Muscle layer of colon (tissue), 2 donors: ENCODE measurements around the gene KCNMA1.

ENCODE experiments used
- H3K27ac ChIP-seq: one replicate; pipeline ENCODE4 v1.7.0; 2013; ENCODE audit warnings: low read depth, mild to moderate bottlenecking, low read length, moderate library complexity
- H3K27me3 ChIP-seq, 2 donors: one replicate each; pipeline ENCODE4 v1.7.0; 2013; ENCODE audit warnings: low read length in 2 of 2, mild to moderate bottlenecking in 2 of 2; ENCODE audit not compliant: insufficient read depth in 2 of 2, control insufficient read depth in 1 of 2
- H3K36me3 ChIP-seq: one replicate; pipeline ENCODE4 v1.7.0; 2013; ENCODE audit warnings: mild to moderate bottlenecking, low read length; ENCODE audit not compliant: insufficient read depth
- H3K4me1 ChIP-seq: one replicate; pipeline ENCODE4 v1.7.0; 2013; ENCODE audit warnings: mild to moderate bottlenecking, low read length; ENCODE audit not compliant: insufficient read depth
- H3K4me3 ChIP-seq, 2 donors: one replicate each; pipeline ENCODE4 v1.7.0; 2013; ENCODE audit warnings: low read length in 2 of 2, low read depth in 1 of 2, mild to moderate bottlenecking in 1 of 2, moderate library complexity in 1 of 2
- H3K9ac ChIP-seq: one replicate; pipeline ENCODE4 v1.7.0; 2013; ENCODE audit warnings: low read length
- H3K9me3 ChIP-seq: one replicate; pipeline ENCODE4 v1.7.0; 2013; ENCODE audit warnings: mild to moderate bottlenecking, low read length
- donor health status: abdominal sarcoma.
- donor health status: Adenocarcinoma of cecum.

Gene KCNMA1

GRCh38 chr10:76917071-76917470 lies 720.5 kb downstream of the KCNMA1 start:
- H3K9ac ChIP-seq: no peak overlapping the region
- H3K27ac ChIP-seq: no peak overlapping the region
- peaks cover 37% of the 10 kb centered on the region for H3K4me1 ChIP-seq
- no peaks in the 10 kb centered on the region for H3K9me3 ChIP-seq
- no peaks in the 10 kb centered on the region for H3K27me3 ChIP-seq
- H3K4me3 ChIP-seq: no peak overlapping the region
- H3K36me3 ChIP-seq: peaks cover 8% of the 10 kb centered on the region

GRCh38 chr10:76916536-76916935 lies 721.1 kb downstream of the KCNMA1 start:
- H3K4me3 ChIP-seq: no peak overlapping the region
- no peaks in the 10 kb centered on the region for H3K27me3 ChIP-seq
- H3K9ac ChIP-seq: no peak overlapping the region
- peaks cover 8% of the 10 kb centered on the region for H3K36me3 ChIP-seq
- no peak overlapping the region for H3K27ac ChIP-seq
- peaks cover 37% of the 10 kb centered on the region for H3K4me1 ChIP-seq
- H3K9me3 ChIP-seq: no peaks in the 10 kb centered on the region

GRCh38 chr10:76915316-76915715 lies 722.3 kb downstream of the KCNMA1 start:
- H3K9me3 ChIP-seq: no peaks in the 10 kb centered on the region
- no peaks in the 10 kb centered on the region for H3K27me3 ChIP-seq
- H3K4me3 ChIP-seq: no peak overlapping the region
- peaks cover 29% of the 10 kb centered on the region for H3K4me1 ChIP-seq
- H3K9ac ChIP-seq: no peak overlapping the region
- no peak overlapping the region for H3K27ac ChIP-seq
- peaks cover 8% of the 10 kb centered on the region for H3K36me3 ChIP-seq

- no peak overlapping the region for H3K9ac ChIP-seq
- peaks cover 21% of the 10 kb centered on the region for H3K36me3 ChIP-seq
- no peak overlapping the region for H3K27ac ChIP-seq
- peaks cover 18% of the 10 kb centered on the region for H3K4me1 ChIP-seq
- no peaks in the 10 kb centered on the region for H3K9me3 ChIP-seq
- H3K27me3 ChIP-seq: no peaks in the 10 kb centered on the region
- H3K4me3 ChIP-seq: no peak overlapping the region
These were observed 726.4 kb downstream of the KCNMA1 start for GRCh38 chr10:76911184-76911583.

- Histone ChIP-seq H3K4me3 (no peak overlapping the region), H3K9me3 (no peaks in the 10 kb centered on the region), H3K36me3 (peaks cover 21% of the 10 kb centered on the region), H3K27me3 (no peaks in the 10 kb centered on the region), H3K4me1 (peaks cover 14% of the 10 kb centered on the region), H3K27ac (no peak overlapping the region), H3K9ac (no peak overlapping the region)
These were observed 727.2 kb downstream of the KCNMA1 start for GRCh38 chr10:76910184-76910962.

GRCh38 chr10:76906256-76906655 lies 731.4 kb downstream of the KCNMA1 start:
- no peak overlapping the region for H3K27ac ChIP-seq
- H3K4me1 ChIP-seq: peaks cover 2% of the 10 kb centered on the region

GRCh38 chr10:76905251-76905650 lies 732.4 kb downstream of the KCNMA1 start:
- peaks cover 13% of the 10 kb centered on the region for H3K36me3 ChIP-seq
- H3K9ac ChIP-seq: no peak overlapping the region
- no peaks in the 10 kb centered on the region for H3K27me3 ChIP-seq
- no peaks in the 10 kb centered on the region for H3K9me3 ChIP-seq
- H3K27ac ChIP-seq: no peak overlapping the region
- H3K4me3 ChIP-seq: no peak overlapping the region
- no peaks in the 10 kb centered on the region for H3K4me1 ChIP-seq

More at GRCh38 chr10:76906256-76906655, 731.4 kb downstream of the KCNMA1 start:
- Histone ChIP-seq H3K36me3 (peaks cover 13% of the 10 kb centered on the region), H3K9ac (no peak overlapping the region), H3K4me3 (no peak overlapping the region), H3K27me3 (no peaks in the 10 kb centered on the region), H3K9me3 (no peaks in the 10 kb centered on the region)

- no peaks in the 10 kb centered on the region for H3K4me1 ChIP-seq
- no peak overlapping the region for H3K27ac ChIP-seq
- no peak overlapping the region for H3K9ac ChIP-seq
- no peaks in the 10 kb centered on the region for H3K36me3 ChIP-seq
- no peaks in the 10 kb centered on the region for H3K27me3 ChIP-seq
- H3K4me3 ChIP-seq: no peak overlapping the region
- no peaks in the 10 kb centered on the region for H3K9me3 ChIP-seq
These were observed 734.1 kb downstream of the KCNMA1 start for GRCh38 chr10:76903387-76903945.

- Histone ChIP-seq H3K9me3 (no peaks in the 10 kb centered on the region), H3K4me3 (no peak overlapping the region), H3K9ac (no peak overlapping the region), H3K4me1 (no peaks in the 10 kb centered on the region), H3K36me3 (no peaks in the 10 kb centered on the region), H3K27me3 (no peaks in the 10 kb centered on the region), H3K27ac (no peak overlapping the region)
These were observed 734.7 kb downstream of the KCNMA1 start for GRCh38 chr10:76902949-76903348.

GRCh38 chr10:76901701-76902100 lies 735.9 kb downstream of the KCNMA1 start:
- Histone ChIP-seq H3K27me3 (no peaks in the 10 kb centered on the region), H3K27ac (no peak overlapping the region), H3K4me1 (no peaks in the 10 kb centered on the region), H3K4me3 (no peak overlapping the region), H3K9me3 (no peaks in the 10 kb centered on the region), H3K36me3 (no peaks in the 10 kb centered on the region), H3K9ac (no peak overlapping the region)

- no peaks in the 10 kb centered on the region for H3K4me1 ChIP-seq
- H3K27me3 ChIP-seq: no peaks in the 10 kb centered on the region
- H3K9me3 ChIP-seq: no peaks in the 10 kb centered on the region
- H3K36me3 ChIP-seq: no peaks in the 10 kb centered on the region
- no peak overlapping the region for H3K27ac ChIP-seq
- H3K4me3 ChIP-seq: no peak overlapping the region
- no peak overlapping the region for H3K9ac ChIP-seq
These were observed 738.1 kb downstream of the KCNMA1 start for GRCh38 chr10:76899490-76899889.
